ENCODE results near the gene TMCC3. TPM values are rescaled to one million over a fixed set of nuclear protein-coding genes. Genes with fewer than 3 reads are reported as not detected.

Gene TMCC3
- total and polyA plus RNA-seq, 7 donors: 10.6 to 61.6 (median 21.2) TPM

DNA sequence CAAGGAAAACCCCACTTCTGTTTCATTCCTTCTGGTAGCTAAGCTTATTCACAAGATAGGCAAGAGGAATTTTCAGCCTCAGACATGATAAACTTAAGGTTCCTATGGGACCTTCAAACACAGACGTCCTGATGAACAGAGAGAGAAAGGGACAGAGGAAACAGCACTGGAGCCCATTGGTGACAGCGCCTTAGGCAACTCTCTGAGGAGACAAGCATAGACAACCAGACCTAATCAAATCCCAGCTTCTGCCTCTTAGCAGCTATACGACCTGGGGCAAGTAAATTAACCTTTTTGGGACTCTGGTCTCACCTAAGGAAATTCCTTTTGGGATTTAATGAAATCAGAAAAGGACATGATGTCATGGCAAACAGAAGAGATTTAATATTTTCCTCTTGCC, 33.3 kb downstream of the TMCC3 start:
- DNase-seq (no peak), ATAC-seq (no peak)
- no peaks in the 10 kb centered on the region for H3K9me3 ChIP-seq
- peaks cover 71% of the 10 kb centered on the region for H3K4me1 ChIP-seq
- no peak overlapping the region for H3K4me3 ChIP-seq
- TF ChIP-seq, protein P1, sequence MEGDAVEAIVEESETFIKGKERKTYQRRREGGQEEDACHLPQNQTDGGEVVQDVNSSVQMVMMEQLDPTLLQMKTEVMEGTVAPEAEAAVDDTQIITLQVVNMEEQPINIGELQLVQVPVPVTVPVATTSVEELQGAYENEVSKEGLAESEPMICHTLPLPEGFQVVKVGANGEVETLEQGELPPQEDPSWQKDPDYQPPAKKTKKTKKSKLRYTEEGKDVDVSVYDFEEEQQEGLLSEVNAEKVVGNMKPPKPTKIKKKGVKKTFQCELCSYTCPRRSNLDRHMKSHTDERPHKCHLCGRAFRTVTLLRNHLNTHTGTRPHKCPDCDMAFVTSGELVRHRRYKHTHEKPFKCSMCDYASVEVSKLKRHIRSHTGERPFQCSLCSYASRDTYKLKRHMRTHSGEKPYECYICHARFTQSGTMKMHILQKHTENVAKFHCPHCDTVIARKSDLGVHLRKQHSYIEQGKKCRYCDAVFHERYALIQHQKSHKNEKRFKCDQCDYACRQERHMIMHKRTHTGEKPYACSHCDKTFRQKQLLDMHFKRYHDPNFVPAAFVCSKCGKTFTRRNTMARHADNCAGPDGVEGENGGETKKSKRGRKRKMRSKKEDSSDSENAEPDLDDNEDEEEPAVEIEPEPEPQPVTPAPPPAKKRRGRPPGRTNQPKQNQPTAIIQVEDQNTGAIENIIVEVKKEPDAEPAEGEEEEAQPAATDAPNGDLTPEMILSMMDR (IDR thresholded peaks at IDR 0.05): no peak
- WGBS, 3 donors: 64 to 68% (median 64%) methylated on average over 3 of the region's 3 CpGs
- H3K27me3 ChIP-seq (ENCODE audit: insufficient read depth in 3 of 3, low read length in 2 of 3): no peaks in the 10 kb centered on the region
- intact Hi-C loops (cut with DNase I): loop anchor here (2.0 to 5.0 kb wide), 2 partner anchors 28 to 35 kb away; partner anchors contain the start of gene TMCC3 (in 1 of the 2)
- peak overlapping the region; percentile 89 for H3K27ac ChIP-seq
- no peaks in the 10 kb centered on the region for H3K36me3 ChIP-seq (ENCODE audit: insufficient read depth in 1 of 2, low read depth in 1 of 2)

DNA sequence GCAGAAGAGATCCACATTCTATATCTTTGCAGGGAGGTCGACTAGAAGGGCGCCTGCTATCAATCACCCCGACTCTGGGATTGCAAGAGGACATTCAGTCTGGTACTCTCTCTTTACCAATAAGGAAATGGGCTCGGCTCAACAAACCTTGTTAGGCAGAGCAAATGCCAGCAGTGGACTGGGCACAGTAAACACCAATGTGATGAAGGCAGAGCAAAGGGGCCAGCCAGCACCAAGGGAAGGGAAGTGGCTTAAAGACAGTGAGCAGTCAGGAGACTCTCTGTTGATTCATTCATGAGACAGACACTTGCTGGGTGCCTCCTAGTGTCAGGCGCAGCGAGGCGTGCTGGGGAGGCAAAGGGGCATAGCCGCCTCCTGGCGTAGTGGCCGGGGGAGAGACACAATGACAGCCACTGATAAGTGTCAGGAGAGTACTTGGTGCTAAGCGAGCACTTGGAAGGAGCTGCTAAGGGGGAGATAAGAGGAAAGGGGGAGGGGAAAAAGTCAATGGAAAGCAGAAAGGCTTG, 34.1 kb downstream of the TMCC3 start:
- H3K27me3 ChIP-seq (ENCODE audit: insufficient read depth in 3 of 3, low read length in 2 of 3): no peaks in the 10 kb centered on the region
- no peaks in the 10 kb centered on the region for H3K9me3 ChIP-seq
- peak; percentile 37 to 81 for DNase-seq
- peak; percentile 76 to 85 (median 82) for ATAC-seq
- H3K36me3 ChIP-seq (ENCODE audit: insufficient read depth in 1 of 2, low read depth in 1 of 2): no peaks in the 10 kb centered on the region
- TF ChIP-seq, protein P1 (IDR thresholded peaks at IDR 0.05): peak; percentile 14
- H3K27ac ChIP-seq: peak overlapping the region; percentile 89
- peaks cover 65% of the 10 kb centered on the region for H3K4me1 ChIP-seq
- 30 to 67% (median 33%) methylated on average over 11 of the region's 11 CpGs for WGBS, 3 donors
- intact Hi-C loops (cut with DNase I): loop anchor here (2.0 to 5.0 kb wide), 2 partner anchors 29 to 36 kb away; partner anchors contain the start of gene TMCC3 (in 1 of the 2)
- peak overlapping the region; percentile 56 for H3K4me3 ChIP-seq

DNA sequence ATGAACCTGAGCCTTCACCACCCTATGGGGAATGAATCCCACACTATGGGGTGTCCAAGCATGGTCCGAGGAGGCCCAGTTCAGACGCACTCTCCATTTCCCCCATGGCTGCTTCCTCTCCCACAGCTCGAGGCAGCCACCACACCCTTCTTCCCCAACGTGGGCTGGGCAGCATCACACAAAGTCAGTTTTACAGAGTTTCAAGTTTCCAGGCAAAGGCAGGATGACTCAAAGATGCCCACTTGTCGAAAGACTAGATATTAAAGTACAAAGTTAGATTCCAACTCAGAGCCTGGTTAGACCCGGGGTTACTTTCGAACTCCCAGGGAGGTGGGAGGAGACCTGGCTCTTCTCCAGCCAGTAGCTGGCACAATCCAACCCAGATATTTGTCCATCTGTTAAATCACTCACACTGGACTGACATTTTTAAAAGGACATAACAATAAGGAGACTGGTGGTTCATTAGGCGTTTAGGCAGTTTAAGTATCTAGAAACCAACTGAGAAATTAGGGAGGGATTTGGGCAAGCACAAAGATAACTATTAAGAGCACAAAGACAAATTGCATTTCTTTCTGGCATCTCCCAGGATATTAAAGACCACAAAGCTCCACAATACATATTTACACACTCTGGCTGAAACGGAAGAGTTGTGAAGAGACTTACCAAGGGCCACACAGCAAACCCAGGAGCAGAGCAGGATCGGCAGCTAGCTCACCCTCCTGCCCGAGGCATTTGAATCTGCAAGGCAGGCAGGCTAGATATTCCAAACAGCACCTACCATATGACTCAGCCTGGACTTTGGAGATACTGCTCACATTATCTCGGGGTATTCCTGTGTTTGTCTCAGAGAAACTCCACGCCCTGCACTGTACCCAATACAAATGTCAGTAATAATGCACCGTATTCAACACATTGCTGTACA, 34.8 kb downstream of the TMCC3 start:
- peak; percentile 73 to 80 (median 76) for ATAC-seq

DNA sequence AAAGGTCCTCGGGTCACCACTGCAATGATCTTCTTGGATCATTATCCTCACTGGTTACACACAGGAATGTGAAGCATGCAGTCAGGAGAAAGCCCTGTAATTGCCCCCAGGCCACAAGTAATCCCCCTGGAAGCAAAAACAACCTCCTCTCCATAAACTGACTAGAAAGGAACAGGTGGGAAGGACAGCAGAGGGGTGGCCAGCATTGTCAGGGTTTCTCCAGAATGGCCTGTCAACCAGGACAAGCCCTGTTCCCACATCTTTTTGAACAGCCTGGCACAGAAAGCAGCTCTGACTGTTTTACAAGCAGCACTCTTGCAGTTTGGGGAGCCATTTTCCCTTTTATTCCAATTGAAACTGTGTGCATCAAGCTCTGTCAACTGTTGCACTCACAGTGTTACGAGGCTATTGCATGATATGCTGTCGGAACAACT, 36.1 kb downstream of the TMCC3 start:
- ATAC-seq: peak; percentile 9 to 26 (median 20)
- 23 to 33% (median 25%) methylated on average over 3 of the region's 3 CpGs for WGBS, 3 donors
- Histone ChIP-seq H3K27ac (peak overlapping the region; percentile 89), H3K4me3 (peak overlapping the region; percentile 56), H3K36me3 (ENCODE audit: insufficient read depth in 1 of 2, low read depth in 1 of 2) (no peaks in the 10 kb centered on the region), H3K27me3 (ENCODE audit: insufficient read depth in 3 of 3, low read length in 2 of 3) (no peaks in the 10 kb centered on the region), H3K9me3 (no peaks in the 10 kb centered on the region), H3K4me1 (peaks cover 54% of the 10 kb centered on the region)
- no peak for DNase-seq
- TF ChIP-seq, protein P1 (IDR thresholded peaks at IDR 0.05): no peak
- intact Hi-C loops (cut with DNase I): no loop called here

More for the DNA sequence above, 34.8 kb downstream of the TMCC3 start:
- H3K9me3 ChIP-seq: no peaks in the 10 kb centered on the region
- peaks cover 58% of the 10 kb centered on the region for H3K4me1 ChIP-seq
- no peaks in the 10 kb centered on the region for H3K27me3 ChIP-seq (ENCODE audit: insufficient read depth in 3 of 3, low read length in 2 of 3)
- peak; percentile 69 to 89 for DNase-seq
- H3K36me3 ChIP-seq (ENCODE audit: insufficient read depth in 1 of 2, low read depth in 1 of 2): no peaks in the 10 kb centered on the region
- 9 to 12% (median 10%) methylated on average over 14 of the region's 14 CpGs for WGBS, 3 donors
- H3K27ac ChIP-seq: peak overlapping the region; percentile 89
- intact Hi-C loops (cut with DNase I): loop anchor here (2.0 to 5.0 kb wide), 2 partner anchors 29 to 37 kb away; partner anchors contain the start of gene TMCC3 (in 1 of the 2)
- TF ChIP-seq, protein P1 (IDR thresholded peaks at IDR 0.05): no peak
- H3K4me3 ChIP-seq: peak overlapping the region; percentile 56
